Activated CD4-positive, alpha-beta T cell treated with anti-CD3 and anti-CD28 coated beads for 36 hours (primary cell): Measurements from ENCODE around the gene AP1G1. TPM values are rescaled to one million over a fixed set of nuclear protein-coding genes. Genes with fewer than 3 reads are reported as not detected.
"Not testable (repeated sequence)": the region's sequence is repeated elsewhere in the genome, so short reads cannot be mapped to it uniquely, and the experiment has no call there.

Experiments
- ATAC-seq: fragments of 200-7000 bp; cut with Tn5 transposase; one replicate; pipeline ENCODE4 v1.10.0; 2021; ENCODE audit warnings: mild to moderate bottlenecking, moderate library complexity
- CTCF ChIA-PET: fragments of 350-600 bp; sonication (Branson Sonifier 250); formaldehyde crosslinking; loops from one replicate; lab custom pipeline; 2021; ENCODE audit warnings: antibody characterized with exemption; lab: Charles Lee
- POLR2A ChIA-PET: fragments of 350-600 bp; sonication (Branson Sonifier 250); formaldehyde crosslinking; loops from one replicate; lab custom pipeline; 2021; ENCODE audit warnings: antibody characterized with exemption, inconsistent platforms; lab: Charles Lee
- DNase-seq: peaks from one replicate; pipeline ENCODE4 v3.0.0-alpha.2; 2020
- H3K27ac Mint-ChIP-seq: one replicate; pipeline ENCODE4 v1.8.0; 2021; ENCODE audit warnings: mixed read lengths
- H3K27me3 Mint-ChIP-seq: one replicate; pipeline ENCODE4 v1.8.0; 2021; ENCODE audit warnings: mixed read lengths
- H3K36me3 Mint-ChIP-seq: one replicate; pipeline ENCODE4 v1.8.0; 2021; ENCODE audit warnings: low read depth, mixed read lengths
- H3K4me1 Mint-ChIP-seq: one replicate; pipeline ENCODE4 v1.8.0; 2021; ENCODE audit warnings: mixed read lengths
- H3K4me3 Mint-ChIP-seq: one replicate; pipeline ENCODE4 v1.8.0; 2021; ENCODE audit warnings: mild to moderate bottlenecking, moderate library complexity, mixed read lengths
- H3K9me3 Mint-ChIP-seq: one replicate; pipeline ENCODE4 v1.8.0; 2021; ENCODE audit warnings: low read depth, mixed read lengths
- intact Hi-C, 2 experiments: fragments of 100-400 bp; cut with DNase I in 1 of 2; cut with micrococcal nuclease in 1 of 2; formaldehyde crosslinking; loops; one replicate each; pipeline versions ENCODE4 v1.14.2 to v1.15.1; 2022 to 2024; cut with DNase I, micrococcal nuclease
- total RNA-seq, 2 experiments: library from RNA; stranded (reverse); gene quantifications; one replicate each; pipeline ENCODE4 v1.2.3, GENCODE V29; 2021

Gene AP1G1
- total RNA-seq, 2 experiments from 2014 or later = 65.5 to 68.8 TPM

DNA sequence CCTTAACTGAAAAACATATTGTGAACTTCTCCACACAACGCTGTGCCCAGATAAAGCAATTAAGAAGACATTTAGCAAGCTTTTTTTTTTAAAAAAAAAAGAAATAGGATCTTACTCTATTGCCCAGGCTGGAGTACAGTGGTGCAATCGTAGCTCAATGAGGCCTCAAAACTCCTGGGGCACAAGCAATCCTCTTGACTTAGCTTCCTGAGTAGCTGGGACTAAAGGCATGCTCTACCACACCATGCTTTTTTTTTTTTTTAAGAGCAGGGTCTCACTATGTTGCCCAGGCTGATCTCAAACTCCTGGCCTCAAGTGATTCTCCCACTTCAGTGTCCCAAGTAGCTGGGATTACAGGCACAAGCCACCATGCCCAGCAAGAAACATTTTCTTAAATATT, 20.1 kb downstream of the AP1G1 start:
- peaks cover 36% of the 10 kb centered on the region for H3K4me1 Mint-ChIP-seq

DNA sequence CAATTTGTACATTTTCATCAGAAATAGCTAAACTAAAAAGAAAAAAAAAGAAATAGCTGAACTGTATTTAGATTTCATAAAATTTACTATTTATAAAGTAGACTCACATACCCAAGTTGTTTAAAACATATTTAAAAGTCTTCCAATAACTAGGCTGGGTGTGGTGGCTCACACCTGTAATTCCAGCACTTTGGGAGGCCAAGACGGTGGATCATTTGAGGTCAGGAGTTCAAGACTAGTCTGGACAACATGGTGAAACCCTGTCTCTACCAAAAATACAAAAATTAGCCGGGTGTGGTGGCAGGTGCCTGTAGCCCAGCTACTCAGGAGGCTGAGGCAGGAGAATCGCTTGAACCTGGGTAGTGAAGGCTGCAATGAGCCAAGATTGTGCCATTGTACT, 23.5 kb downstream of the AP1G1 start:
- DNase-seq, H3K4me3 Mint-ChIP-seq, H3K27ac Mint-ChIP-seq, POLR2A ChIA-PET, H3K27me3 Mint-ChIP-seq, H3K9me3 Mint-ChIP-seq, intact Hi-C loops, ATAC-seq: not testable (repeated sequence)
- Mint-ChIP-seq H3K4me1 (peaks cover 15% of the 10 kb centered on the region), H3K36me3 (peaks cover 31% of the 10 kb centered on the region)
- CTCF ChIA-PET = interaction anchor here (0.7 to 1.5 kb wide), 6 partner anchors 9 to 176 kb away, joined by 3 to 5 read pairs (median 3); no protein-coding TSS in a partner anchor

More for the DNA sequence above, 20.1 kb downstream of the AP1G1 start:
- Mint-ChIP-seq H3K27me3 (no peaks in the 10 kb centered on the region), H3K9me3 (no peaks in the 10 kb centered on the region), H3K36me3 (peaks cover 25% of the 10 kb centered on the region), H3K4me3 (no peak overlapping the region), H3K27ac (no peak overlapping the region)
- ATAC-seq (no peak), DNase-seq (no peak)
- intact Hi-C loops = no loop called here
- CTCF ChIA-PET = interaction anchor here (0.6 to 2.0 kb wide), 4 partner anchors 9 to 58 kb away, joined by 3 to 4 read pairs (median 4); no protein-coding TSS in a partner anchor
- POLR2A ChIA-PET = no interaction called here

DNA sequence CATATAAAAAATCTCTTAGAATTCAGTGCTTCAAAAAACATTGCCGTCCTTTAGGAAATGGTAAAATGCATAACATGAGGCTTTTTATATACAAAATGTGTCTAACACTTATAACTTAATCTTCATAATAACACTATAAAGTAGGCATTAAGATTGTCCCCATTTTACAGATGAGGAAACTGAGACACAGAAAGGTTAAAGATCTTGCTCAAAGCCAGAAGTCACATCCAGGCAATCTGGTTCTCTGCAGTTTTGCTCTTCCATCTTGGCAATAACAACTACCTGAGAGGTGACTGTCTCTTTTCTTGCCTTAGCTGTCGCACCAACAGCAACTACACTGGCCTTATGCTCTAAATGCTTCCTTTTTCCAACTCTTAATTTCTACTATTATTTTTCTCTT, 24.5 kb downstream of the AP1G1 start:
- H3K36me3 Mint-ChIP-seq = peaks cover 32% of the 10 kb centered on the region
- no peaks in the 10 kb centered on the region for H3K9me3 Mint-ChIP-seq
- H3K4me3 Mint-ChIP-seq = no peak overlapping the region

GRCh38 chr16:71781741-71782140, 26.9 kb downstream of the AP1G1 start:
- DNase-seq (no peak), ATAC-seq (no peak)
- POLR2A ChIA-PET = interaction anchor here (0.5 kb wide), 1 partner anchor 143 kb away, joined by 7 read pairs; no protein-coding TSS in a partner anchor
- Mint-ChIP-seq H3K9me3 (no peaks in the 10 kb centered on the region), H3K4me3 (no peak overlapping the region), H3K36me3 (peaks cover 29% of the 10 kb centered on the region), H3K27me3 (no peaks in the 10 kb centered on the region), H3K4me1 (peaks cover 30% of the 10 kb centered on the region), H3K27ac (no peak overlapping the region)
- CTCF ChIA-PET = interaction anchor here (1.1 kb wide), 1 partner anchor 101 kb away, joined by 4 read pairs; no protein-coding TSS in a partner anchor
- intact Hi-C loops = no loop called here

More for the DNA sequence above, 24.5 kb downstream of the AP1G1 start:
- Mint-ChIP-seq H3K4me1 (peaks cover 19% of the 10 kb centered on the region), H3K27me3 (no peaks in the 10 kb centered on the region), H3K27ac (no peak overlapping the region)
- intact Hi-C loops = no loop called here
- ATAC-seq (no peak), DNase-seq (no peak)
- ChIA-PET CTCF (interaction anchor here (1.2 to 1.5 kb wide), 3 partner anchors 8 to 177 kb away, joined by 3 to 5 read pairs (median 3); no protein-coding TSS in a partner anchor), POLR2A (no interaction called here)

- H3K4me1 Mint-ChIP-seq = peaks cover 41% of the 10 kb centered on the region
- ATAC-seq (no peak), DNase-seq (no peak)
- H3K27ac Mint-ChIP-seq = no peak overlapping the region
- H3K27me3 Mint-ChIP-seq = no peaks in the 10 kb centered on the region
- ChIA-PET POLR2A (interaction anchor here (0.8 kb wide), 1 partner anchor 28 kb away, joined by 3 read pairs; no protein-coding TSS in a partner anchor), CTCF (interaction anchor here (0.6 to 1.1 kb wide), 2 partner anchors 9 to 326 kb away, joined by 3 read pairs; no protein-coding TSS in a partner anchor)
- H3K9me3 Mint-ChIP-seq = no peaks in the 10 kb centered on the region
- intact Hi-C loops = no loop called here
- H3K36me3 Mint-ChIP-seq = peaks cover 28% of the 10 kb centered on the region
- no peak overlapping the region for H3K4me3 Mint-ChIP-seq
Observed at GRCh38 chr16:71780521-71781089, 28.0 kb downstream of the AP1G1 start.

GRCh38 chr16:71778780-71779179, 29.9 kb downstream of the AP1G1 start:
- Mint-ChIP-seq H3K9me3 (no peaks in the 10 kb centered on the region), H3K27me3 (no peaks in the 10 kb centered on the region), H3K4me3 (no peak overlapping the region), H3K27ac (no peak overlapping the region), H3K36me3 (peaks cover 30% of the 10 kb centered on the region), H3K4me1 (peaks cover 44% of the 10 kb centered on the region)
- no peak for DNase-seq
- ATAC-seq = no peak
- ChIA-PET POLR2A (no interaction called here), CTCF (no interaction called here)
- intact Hi-C loops = no loop called here

DNA sequence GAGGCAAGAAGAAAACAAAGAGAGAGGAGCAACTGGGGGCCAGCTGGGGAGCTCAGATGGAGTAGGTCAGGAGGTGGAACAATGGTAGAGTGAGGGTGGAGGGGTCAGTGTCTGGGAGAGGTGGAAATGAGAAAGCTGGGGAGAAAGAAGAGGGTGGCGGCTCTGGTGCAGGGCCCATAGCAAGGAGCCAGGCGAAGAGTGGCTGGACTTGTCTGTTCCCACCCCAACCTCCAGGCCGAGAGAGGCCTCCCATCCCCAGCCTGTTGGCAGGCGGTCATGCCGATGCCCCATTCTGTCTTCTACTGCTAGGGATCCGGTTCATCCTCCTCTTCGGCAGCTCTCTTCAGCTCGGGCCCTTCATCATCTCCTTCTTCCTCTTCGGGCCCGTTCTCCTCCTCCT, 31.3 kb downstream of the AP1G1 start:
- intact Hi-C loops = no loop called here
- peaks cover 34% of the 10 kb centered on the region for H3K36me3 Mint-ChIP-seq
- no peaks in the 10 kb centered on the region for H3K27me3 Mint-ChIP-seq
- POLR2A ChIA-PET = interaction anchor here (0.5 kb wide), 1 partner anchor 10 kb away, joined by 3 read pairs; no protein-coding TSS in a partner anchor
- H3K27ac Mint-ChIP-seq = peak overlapping the region; percentile 51
- CTCF ChIA-PET = interaction anchor here (1.0 kb wide), 1 partner anchor 23 kb away, joined by 3 read pairs; no protein-coding TSS in a partner anchor
- no peak overlapping the region for H3K4me3 Mint-ChIP-seq
- peaks cover 43% of the 10 kb centered on the region for H3K4me1 Mint-ChIP-seq
- ATAC-seq = no peak
- H3K9me3 Mint-ChIP-seq = no peaks in the 10 kb centered on the region
- DNase-seq = no peak

DNA sequence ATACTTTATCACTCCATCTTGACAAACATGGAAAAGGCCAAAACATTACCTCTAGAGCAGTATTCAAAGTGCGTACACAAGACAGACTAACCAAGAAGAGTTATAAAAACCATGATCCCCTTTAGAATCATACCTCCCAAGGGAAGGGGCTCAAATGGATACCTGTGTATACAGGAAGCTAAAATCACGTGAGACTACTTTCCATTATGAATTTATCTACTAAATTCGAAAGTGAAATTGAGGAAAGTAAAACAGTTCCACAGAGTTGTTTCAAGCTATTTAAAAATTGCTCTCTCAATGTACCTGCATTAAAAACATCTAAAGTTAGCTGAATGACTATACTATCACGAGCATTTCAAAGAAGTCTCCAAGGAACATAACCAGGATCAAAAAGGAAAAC, 32.7 kb downstream of the AP1G1 start:
- H3K4me1 Mint-ChIP-seq = peaks cover 36% of the 10 kb centered on the region
- ChIA-PET CTCF (interaction anchor here (0.5 to 1.4 kb wide), 5 partner anchors 9 to 186 kb away, joined by 3 to 4 read pairs (median 3); no protein-coding TSS in a partner anchor), POLR2A (interaction anchor here (0.6 to 0.7 kb wide), 2 partner anchors 19 to 365 kb away, joined by 3 read pairs; no protein-coding TSS in a partner anchor)
- peak; percentile 36 for ATAC-seq
- H3K27me3 Mint-ChIP-seq = no peaks in the 10 kb centered on the region
- peak overlapping the region; percentile 80 for H3K27ac Mint-ChIP-seq
- DNase-seq = no peak
- no peaks in the 10 kb centered on the region for H3K9me3 Mint-ChIP-seq
- peaks cover 31% of the 10 kb centered on the region for H3K36me3 Mint-ChIP-seq
- intact Hi-C loops = no loop called here
- H3K4me3 Mint-ChIP-seq = no peak overlapping the region

- ChIA-PET CTCF (no interaction called here), POLR2A (interaction anchor here (0.7 kb wide), 1 partner anchor 35 kb away, joined by 8 read pairs; no protein-coding TSS in a partner anchor)
- no peak overlapping the region for H3K27ac Mint-ChIP-seq
- intact Hi-C loops = no loop called here
- H3K4me3 Mint-ChIP-seq = no peak overlapping the region
- ATAC-seq (no peak), DNase-seq (no peak)
- no peaks in the 10 kb centered on the region for H3K9me3 Mint-ChIP-seq
- no peaks in the 10 kb centered on the region for H3K27me3 Mint-ChIP-seq
- H3K4me1 Mint-ChIP-seq = peaks cover 24% of the 10 kb centered on the region
- H3K36me3 Mint-ChIP-seq = peaks cover 43% of the 10 kb centered on the region
Observed at GRCh38 chr16:71771571-71771970, 37.1 kb downstream of the AP1G1 start.

DNA sequence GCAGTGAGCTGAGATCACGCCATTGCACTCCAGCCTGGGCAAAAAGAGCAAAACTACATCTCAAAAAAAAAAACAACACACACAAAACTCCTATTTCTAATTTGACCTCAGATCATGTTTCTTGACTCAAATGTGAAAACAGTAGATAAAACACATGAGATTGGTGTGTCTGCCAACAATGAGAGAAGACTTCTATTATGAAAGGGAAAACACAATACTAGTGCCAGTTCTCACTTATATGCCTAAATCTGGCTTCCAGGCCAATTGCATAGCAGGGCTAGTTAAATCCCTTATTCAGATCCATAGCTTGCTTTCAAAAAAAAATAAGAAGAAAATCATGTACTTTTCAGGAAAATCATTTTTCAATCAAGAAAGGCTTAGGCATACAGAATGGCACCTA, 39.4 kb downstream of the AP1G1 start:
- intact Hi-C loops = no loop called here
- no peaks in the 10 kb centered on the region for H3K9me3 Mint-ChIP-seq
- H3K4me1 Mint-ChIP-seq = peaks cover 13% of the 10 kb centered on the region
- H3K27ac Mint-ChIP-seq = no peak overlapping the region
- ATAC-seq (no peak), DNase-seq (no peak)
- H3K4me3 Mint-ChIP-seq = no peak overlapping the region
- H3K36me3 Mint-ChIP-seq = peaks cover 44% of the 10 kb centered on the region
- no peaks in the 10 kb centered on the region for H3K27me3 Mint-ChIP-seq
- POLR2A ChIA-PET = no interaction called here
- CTCF ChIA-PET = interaction anchor here (0.6 to 0.8 kb wide), 2 partner anchors 9 to 24 kb away, joined by 4 read pairs; no protein-coding TSS in a partner anchor

DNA sequence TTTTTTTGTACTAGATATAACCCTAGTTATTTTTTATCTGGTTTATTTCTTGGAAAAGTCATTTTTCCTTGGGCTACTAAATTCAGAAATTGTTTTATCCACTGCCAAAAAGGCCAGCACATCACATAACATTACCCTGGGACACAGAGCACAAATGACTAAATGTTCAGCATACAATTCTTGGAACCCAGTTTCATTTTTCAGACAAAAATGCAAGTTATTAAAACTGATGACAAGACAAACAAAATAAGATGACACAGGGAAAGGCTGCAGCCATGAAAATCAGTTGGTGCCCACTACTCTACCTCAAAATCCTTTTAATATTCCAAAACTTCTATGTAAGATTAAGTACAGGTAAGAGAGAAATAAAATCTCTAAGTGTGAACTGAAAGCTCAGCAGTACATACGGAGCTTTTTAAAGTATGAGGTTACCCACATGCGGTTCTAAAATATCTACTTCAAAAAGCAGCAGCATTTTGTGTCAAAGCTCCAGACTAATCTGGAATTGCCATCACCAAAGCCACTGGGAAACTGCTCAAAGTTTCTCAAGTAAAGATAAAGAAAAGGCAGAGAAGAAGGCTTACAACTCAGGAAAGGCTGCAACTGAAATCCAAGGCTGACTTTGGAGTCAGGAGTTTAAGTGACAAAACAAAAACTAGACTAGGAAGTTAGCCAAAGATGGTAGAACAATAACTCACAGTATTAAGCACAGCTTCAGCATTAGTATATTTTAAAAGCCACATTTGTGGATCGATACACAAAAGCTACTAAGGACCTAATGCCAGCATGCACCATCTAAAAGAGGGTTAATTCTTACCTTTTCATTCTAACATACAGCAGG, 41.4 kb downstream of the AP1G1 start:
- ChIA-PET POLR2A (interaction anchor here (0.7 kb wide), 1 partner anchor 10 kb away, joined by 3 read pairs; no protein-coding TSS in a partner anchor), CTCF (interaction anchor here (1.0 to 1.5 kb wide), 3 partner anchors 22 to 35 kb away, joined by 3 to 5 read pairs (median 5); no protein-coding TSS in a partner anchor)
- no peaks in the 10 kb centered on the region for H3K27me3 Mint-ChIP-seq
- H3K27ac Mint-ChIP-seq = peak overlapping the region; percentile 29
- peaks cover 49% of the 10 kb centered on the region for H3K36me3 Mint-ChIP-seq
- H3K4me1 Mint-ChIP-seq = peaks cover 13% of the 10 kb centered on the region
- DNase-seq (no peak), ATAC-seq (no peak)
- no peak overlapping the region for H3K4me3 Mint-ChIP-seq
- no peaks in the 10 kb centered on the region for H3K9me3 Mint-ChIP-seq
- intact Hi-C loops = no loop called here
